DOHH2 (cell line): ENCODE measurements around the gene TIMP3.

ENCODE experiments used
- CTCF ChIP-seq: fragments of 200-600 bp; sonication (generic); IDR thresholded peaks from one replicate; pipeline ENCODE4 v1.5.1; 2014; ENCODE audit warnings: antibody characterized with exemption, mild to moderate bottlenecking, low read depth, low read length; ENCODE audit not compliant: poor library complexity, severe bottlenecking
- EZH2phosphoT487 ChIP-seq: fragments of 200-600 bp; sonication (generic); IDR thresholded peaks from 2 replicates; pipeline ENCODE4 v1.6.1; 2017; ENCODE audit warnings: borderline replicate concordance, mild to moderate bottlenecking, antibody characterized with exemption, low read length, moderate library complexity, mixed read lengths

DNA sequence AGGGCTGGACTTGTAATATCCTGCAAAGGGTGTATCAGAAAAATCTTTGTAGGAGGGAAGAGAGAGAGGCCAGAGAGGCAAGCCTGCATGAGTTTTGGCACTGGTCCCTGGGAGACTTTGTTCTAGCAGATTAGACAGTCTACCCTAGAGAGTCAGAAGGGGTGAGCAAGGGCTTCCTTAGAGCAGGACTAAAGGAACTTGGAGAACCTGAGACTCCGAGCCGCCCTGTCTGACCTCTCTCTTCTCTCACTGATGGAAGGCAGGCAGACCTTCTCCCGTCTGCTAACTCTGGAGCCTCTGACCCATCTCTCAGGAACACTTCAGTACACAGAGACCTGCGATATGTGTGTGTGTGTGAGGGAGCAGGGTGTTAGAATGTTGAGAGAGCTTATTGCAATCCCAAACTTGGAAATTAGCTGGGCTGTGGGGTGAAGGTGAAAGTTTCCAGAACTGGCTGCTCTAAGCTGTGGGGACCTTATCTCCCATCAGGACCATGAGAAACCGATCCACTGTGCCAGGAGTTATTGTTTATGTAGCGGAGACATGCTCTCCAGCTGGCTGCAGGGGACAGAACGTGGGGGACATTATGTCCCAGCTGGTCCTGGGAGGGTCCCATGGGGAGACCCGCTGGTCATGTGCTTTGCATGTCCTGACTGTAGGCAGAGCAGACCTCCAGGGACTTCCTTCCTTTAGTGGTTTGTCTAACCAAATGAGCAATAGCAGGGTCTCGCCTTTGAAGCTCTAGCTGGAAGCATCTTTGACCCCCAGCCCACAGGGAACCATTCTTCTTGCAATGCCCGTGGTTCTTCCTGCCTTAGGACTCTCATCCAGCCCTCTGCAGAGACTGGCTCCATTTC, 51.1 kb downstream of the TIMP3 start:
- TF ChIP-seq CTCF (no peak), EZH2phosphoT487 (no peak)
